GM13977 (cell line): ENCODE data around the gene FAM13A.
"Not testable (repeated sequence)": the region's sequence is repeated elsewhere in the genome, so short reads cannot be mapped to it uniquely, and the experiment has no call there.

Source experiments
- DNase-seq: peaks from one replicate; pipeline ENCODE4 v3.0.0; 2012; ENCODE audit warnings: low spot score
- in situ Hi-C: fragments of 300-500 bp; cut with MboI; formaldehyde crosslinking; loops from one replicate; pipeline ENCODE4 v1.12.0; 2022; ENCODE audit warnings: low sequenced_read_pairs, low pct_unique_long_range_greater_than_20kb, mixed read lengths, inconsistent platforms; ENCODE audit not compliant: unreplicated experiment
- TF ChIP-seq, protein P1 (sequence below): IDR thresholded peaks from 2 replicates; pipeline ENCODE4 v1.5.1; 2012; ENCODE audit warnings: mild to moderate bottlenecking, control low read depth; ENCODE audit not compliant: insufficient read depth; ENCODE audit errors: extremely low read depth, missing control alignments

The FAM13A gene

DNA sequence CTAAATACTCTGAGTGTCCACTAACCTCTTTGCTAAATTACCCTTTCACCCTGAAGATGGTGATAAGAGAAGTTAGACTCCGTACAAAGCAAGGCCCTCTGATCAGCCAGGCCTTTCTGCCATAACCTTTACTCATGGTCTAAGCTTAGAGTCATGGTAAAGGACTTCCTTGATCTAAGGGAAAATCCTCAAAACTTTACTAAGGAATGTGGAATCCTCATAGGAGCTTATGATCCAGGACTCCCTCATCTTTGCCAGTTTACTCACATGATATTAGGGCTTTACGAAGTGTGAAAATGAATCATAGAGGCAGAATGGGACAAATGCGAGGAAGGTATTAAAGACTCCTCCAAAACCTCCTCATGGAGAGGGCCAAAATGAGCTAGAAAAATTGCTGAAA, 7.9 kb upstream of the FAM13A start:
- in situ Hi-C loops: no loop called here
- DNase-seq: no peak
- TF ChIP-seq, protein P1, sequence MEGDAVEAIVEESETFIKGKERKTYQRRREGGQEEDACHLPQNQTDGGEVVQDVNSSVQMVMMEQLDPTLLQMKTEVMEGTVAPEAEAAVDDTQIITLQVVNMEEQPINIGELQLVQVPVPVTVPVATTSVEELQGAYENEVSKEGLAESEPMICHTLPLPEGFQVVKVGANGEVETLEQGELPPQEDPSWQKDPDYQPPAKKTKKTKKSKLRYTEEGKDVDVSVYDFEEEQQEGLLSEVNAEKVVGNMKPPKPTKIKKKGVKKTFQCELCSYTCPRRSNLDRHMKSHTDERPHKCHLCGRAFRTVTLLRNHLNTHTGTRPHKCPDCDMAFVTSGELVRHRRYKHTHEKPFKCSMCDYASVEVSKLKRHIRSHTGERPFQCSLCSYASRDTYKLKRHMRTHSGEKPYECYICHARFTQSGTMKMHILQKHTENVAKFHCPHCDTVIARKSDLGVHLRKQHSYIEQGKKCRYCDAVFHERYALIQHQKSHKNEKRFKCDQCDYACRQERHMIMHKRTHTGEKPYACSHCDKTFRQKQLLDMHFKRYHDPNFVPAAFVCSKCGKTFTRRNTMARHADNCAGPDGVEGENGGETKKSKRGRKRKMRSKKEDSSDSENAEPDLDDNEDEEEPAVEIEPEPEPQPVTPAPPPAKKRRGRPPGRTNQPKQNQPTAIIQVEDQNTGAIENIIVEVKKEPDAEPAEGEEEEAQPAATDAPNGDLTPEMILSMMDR: no peak

DNA sequence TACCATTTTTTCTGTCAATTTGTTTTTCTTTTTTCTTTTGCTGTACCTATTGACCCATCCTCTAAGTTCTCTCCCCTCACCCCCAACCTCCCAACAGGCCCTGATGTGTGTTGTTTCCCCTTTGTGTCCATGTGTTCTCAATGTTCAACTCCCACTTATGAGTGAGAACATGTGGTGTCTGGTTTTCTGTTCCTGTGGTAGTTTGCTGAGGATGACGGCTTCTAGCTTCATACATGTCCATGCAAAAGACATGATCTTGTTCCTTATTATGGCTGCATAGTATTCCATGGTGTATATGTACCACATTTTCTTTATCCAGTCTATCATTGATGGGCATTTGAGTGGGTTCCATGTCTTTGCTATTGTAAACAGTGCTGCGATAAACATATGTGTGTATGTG, 859 bp upstream of the FAM13A start:
- in situ Hi-C loops, DNase-seq: not testable (repeated sequence)

DNA sequence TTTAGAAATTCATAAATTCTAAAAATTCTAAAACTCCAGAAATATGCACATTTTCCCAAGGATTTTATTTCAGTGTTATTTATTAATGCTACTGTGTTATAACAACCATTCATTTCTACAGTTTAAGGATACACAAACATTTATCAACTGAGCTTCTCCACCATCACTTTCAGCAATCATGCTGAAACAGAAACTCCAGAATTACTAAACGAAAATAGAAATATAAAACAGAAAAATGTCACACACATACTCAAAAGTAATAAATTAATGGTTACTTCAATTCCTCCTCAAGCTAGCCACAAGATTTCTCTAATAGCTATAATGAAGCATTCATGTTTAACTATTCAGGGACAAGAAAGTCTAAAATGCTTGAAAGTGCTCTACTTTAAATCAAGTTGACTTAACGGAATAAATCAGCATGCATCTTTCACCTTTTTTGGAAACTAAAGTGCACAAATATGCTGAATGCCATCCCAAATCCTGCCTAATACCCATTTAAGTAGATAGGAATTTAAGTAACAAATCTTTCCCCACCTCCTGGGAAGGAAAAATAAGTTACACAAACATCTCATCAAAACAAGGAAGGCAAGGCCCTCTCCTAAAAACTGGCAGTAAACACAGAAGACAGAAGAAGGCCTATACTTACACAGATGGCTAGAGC, 563 bp downstream of the FAM13A start:
- in situ Hi-C loops: no loop called here

DNA sequence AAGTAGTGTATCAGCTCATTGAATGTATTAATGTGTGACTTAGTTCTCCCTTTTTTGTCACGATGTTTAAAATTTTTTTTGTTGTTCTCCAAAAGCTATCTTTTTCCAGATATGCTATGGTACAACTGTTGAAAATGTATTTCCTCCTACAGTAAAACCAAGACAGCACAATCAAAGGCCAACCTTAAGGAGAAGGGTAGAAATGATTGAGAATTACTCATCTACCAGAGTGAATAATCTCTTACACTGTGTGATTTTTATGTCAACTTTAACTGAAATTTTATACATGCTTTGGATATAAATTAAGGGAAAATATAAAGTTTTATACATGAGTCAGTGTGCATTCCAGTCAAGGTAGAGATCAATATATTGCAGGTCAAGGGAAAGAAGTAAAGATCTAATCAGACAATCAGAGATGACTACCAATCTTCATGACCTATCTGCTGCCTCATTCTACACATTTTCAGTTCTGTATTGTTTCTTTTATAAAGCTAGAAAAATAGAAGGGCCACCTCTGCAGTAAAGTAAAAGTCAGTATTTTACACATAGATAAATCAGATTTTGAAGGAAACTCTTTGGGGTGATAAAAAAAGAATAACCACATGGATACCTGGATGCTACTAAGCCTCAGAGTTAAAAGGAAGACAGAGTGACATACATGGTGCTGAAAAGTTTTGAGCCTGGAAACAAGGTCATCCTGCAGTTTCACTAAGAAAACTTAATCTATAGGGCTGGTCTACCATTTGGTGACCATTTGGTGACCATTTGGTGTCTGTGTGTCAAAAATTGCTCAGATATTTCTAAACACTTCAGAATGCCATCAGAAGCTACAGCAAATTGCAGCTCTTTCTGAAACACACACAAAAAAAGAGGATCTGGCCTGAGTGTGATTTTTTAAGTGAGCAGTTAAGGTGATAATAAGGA, 1.6 kb downstream of the FAM13A start:
- TF ChIP-seq, protein P1: no peak
- DNase-seq: no peak
- in situ Hi-C loops: no loop called here

More for the DNA sequence above, 563 bp downstream of the FAM13A start:
- TF ChIP-seq, protein P1: no peak
- DNase-seq: no peak

DNA sequence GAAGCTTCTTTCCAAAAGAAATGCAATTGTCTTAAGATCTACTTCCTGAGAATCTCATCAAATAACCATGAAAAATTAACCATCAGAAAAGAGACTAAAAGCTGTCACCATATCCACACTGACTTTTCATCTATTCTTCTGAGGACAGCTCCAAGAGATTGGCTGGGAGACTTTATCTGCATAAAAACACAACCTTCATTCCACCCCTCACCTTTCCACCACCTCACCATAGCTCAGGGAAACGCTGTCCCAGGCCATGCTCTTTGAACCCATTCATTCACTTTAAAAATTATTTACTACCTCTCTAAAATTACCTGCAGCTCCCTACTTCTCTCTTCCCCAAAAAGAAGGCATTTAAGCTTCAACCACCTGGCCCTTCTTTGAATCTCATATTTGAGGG, 2.4 kb downstream of the FAM13A start:
- in situ Hi-C loops: no loop called here
- DNase-seq: no peak
- TF ChIP-seq, protein P1: no peak

DNA sequence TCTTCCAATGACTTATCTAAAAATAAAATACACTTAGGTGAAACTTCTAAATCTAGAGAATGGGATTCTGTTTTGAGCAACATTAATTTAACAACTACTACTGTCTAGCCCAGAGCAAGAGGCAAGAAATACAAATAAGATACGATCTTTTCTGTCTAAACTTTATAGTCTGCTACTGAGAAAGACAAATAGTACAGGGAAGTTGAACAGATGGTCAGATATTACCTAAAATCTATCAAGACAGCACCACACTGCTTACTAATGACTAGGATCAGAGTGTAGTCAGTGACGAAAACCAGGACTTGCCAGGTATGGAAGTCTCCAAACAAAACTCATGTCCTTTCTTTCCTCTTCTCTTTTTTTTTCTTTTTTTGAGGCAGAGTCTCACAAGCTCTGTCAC, 7.1 kb downstream of the FAM13A start:
- TF ChIP-seq, protein P1: no peak
- in situ Hi-C loops: no loop called here
- DNase-seq: no peak
